ENCODE data around the gene IL10RA. TPM values are rescaled to one million over a fixed set of nuclear protein-coding genes. Genes with fewer than 3 reads are reported as not detected.

IL10RA gene
- total RNA-seq, result 12.3 TPM

DNA sequence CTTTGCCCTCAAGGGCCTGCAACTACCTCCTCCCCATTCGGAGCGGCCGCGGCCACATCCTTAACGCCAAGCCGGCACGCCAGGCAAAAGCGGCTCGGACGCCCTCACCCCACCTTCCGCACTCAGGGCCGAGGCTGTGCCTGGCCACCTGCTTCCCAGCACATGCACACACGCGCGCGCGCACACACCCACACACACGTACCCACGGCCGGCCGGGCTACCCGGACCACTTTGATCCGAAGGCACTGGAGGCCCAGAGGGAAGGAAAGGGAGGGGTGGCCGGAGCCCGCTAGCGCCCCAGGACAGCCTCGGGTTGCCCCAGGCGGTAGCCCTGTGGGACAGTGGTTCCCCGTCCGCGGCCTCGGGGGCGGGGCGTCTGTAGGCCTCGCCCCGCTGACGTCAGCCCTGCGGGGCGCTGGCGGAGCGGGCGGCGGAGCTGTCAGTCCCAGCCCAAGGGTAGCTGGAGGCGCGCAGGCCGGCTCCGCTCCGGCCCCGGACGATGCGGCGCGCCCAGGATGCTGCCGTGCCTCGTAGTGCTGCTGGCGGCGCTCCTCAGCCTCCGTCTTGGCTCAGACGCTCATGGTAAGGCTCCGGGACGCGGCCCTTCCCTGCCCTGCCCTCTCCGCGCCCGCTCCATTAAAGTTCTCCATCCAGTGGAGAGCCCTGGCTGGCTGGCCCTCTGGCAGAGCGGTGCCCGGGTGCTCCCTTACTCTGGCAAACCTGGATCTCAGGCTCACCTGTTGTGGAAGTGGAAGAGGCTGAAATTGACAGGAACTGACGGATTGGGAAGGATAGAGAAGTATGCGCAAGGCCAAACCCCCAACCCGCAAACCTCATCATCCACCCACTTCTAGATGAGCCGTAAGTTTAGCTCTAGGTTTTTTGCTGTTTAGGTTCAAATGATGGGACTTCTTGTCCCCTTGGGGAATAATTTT, at the start of gene IL10RA:
IL10RA (plus strand) TSS at position 442 of the 935 bp plus-strand sequence; CDS start at position 516, 74 bp downstream.

Other genes with a start within 250 kb of the IL10RA start
- gene DSCAML1, start 189.2 kb upstream of the IL10RA start, total RNA-seq, result 6.0 TPM
- gene FXYD2, start 161.7 kb upstream of the IL10RA start, total RNA-seq, result 420 TPM
- 54.7 TPM for gene FXYD6, start 109.7 kb upstream of the IL10RA start, total RNA-seq
- gene TMPRSS13, start 57.0 kb upstream of the IL10RA start, total RNA-seq, result 0.76 TPM
- gene TMPRSS4, start 90.7 kb downstream of the IL10RA start, total RNA-seq, result 13.7 TPM
- not detected for gene SMIM35, start 100.6 kb downstream of the IL10RA start, total RNA-seq
- gene SCN4B, start 166.4 kb downstream of the IL10RA start, total RNA-seq, result 2.0 TPM
- gene SCN2B, start 190.2 kb downstream of the IL10RA start, total RNA-seq, result 3.2 TPM
- 11.2 TPM for gene JAML, start 238.6 kb downstream of the IL10RA start, total RNA-seq